GM19468 (cell line): Measurements from ENCODE around the gene CCDC194.
A peak's percentile ranks its signal among the peaks of the same experiment; 100 is the strongest.

ENCODE experiments used
- ATAC-seq: cut with Tn5 transposase; IDR thresholded peaks from one replicate; pipeline ENCODE4 v1.9.1; 2021; ENCODE audit warnings: mild to moderate bottlenecking, moderate library complexity, moderate number of reproducible peaks; ENCODE audit not compliant: unreplicated experiment; ENCODE audit errors: extremely low read depth

Gene CCDC194

GRCh38 chr19:17406046-17406886, 12.3 kb upstream of the CCDC194 start:
- no peak for ATAC-seq

GRCh38 chr19:17405250-17406045, 11.5 kb upstream of the CCDC194 start, which contains the start of gene BST2:
Gene BST2, minus strand, starts transcription at chr19:17405630. Its CDS starts 55 bp downstream, at chr19:17405575.
- ATAC-seq = peak; percentile 50

- ATAC-seq = no peak
Measured at GRCh38 chr19:17404621-17405249, 10.7 kb upstream of the CCDC194 start.

DNA sequence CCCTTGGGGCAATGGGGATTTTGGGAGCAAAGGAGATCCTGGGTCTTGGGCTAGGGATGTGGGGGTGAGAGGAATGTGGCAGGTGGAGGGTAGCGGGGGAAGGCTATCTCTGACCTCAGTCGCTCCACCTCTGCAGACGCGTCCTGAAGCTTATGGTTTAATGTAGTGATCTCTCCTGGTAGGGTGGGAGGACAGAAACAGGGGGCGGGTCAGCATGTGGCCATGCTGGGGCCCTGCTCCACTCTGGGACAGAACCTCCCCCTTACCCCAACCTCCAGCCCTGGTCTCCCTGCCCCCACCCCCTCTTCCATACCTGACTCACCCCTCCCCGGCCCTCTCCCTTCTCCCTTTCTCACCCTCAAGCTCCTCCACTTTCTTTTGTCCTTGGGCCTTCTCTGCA, 10.0 kb upstream of the CCDC194 start:
- ATAC-seq = no peak

DNA sequence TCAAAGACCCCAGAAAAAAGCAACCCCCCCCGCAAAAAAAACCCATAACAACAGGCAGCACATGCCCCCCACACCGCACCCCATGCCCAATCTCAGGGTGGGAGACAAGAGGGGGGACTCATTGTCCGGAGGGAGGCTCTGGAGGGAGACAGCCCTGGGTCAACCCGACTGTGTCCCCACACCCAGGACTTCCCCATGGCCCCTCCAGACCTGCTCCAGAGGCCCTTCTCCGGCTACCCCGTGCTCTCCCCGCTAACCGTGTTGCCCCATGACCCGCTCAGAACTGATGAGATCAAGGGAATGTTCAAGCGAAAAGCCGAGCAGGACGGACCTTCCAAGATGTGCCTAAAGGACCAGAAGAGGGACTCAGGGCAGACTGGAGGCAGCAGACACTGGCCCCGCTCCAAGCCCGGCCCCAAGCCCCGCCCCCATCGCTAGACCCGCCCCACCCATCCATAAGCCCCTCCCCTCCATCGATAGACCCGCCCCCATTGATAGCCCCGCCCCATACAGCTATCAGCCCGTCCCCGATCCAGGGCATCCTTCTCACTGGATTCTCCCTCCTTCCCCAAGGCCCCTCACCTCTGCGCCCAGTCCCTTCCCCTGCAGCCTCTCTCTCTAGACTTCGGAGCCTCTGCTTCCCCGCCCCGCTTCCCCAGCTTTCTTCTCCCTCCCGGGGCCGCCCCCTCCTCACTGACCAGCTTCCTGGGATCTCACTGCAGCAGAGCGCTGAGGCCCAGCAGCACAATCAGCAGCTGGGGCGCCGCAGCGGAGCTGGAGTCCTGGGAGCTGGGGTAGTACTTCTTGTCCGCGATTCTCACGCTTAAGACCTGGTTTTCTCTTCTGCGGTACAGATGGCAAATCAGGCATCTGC, 9.2 kb upstream of the CCDC194 start:
- ATAC-seq = no peak

DNA sequence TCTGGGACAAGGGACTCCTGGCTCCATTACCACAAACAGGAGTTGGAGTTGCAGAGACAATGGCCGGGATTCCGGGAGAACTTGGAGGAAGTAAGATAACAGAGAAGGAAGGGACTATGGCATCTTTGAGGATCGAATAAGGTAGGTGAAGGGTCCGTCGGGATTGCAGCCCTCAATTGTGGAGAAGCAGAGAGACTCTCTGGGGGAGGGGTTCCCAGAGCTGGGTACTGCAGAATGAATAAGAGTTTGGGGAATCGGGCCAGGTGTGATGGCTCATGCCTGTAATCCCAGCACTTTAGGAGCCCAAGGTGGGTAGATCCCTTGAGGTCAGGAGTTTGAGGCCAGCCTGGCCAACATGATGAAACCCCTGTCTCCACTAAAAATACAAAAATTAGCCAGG, 7.6 kb upstream of the CCDC194 start:
- ATAC-seq = no peak

GRCh38 chr19:17398902-17399527, 5.0 kb upstream of the CCDC194 start:
- no peak for ATAC-seq

DNA sequence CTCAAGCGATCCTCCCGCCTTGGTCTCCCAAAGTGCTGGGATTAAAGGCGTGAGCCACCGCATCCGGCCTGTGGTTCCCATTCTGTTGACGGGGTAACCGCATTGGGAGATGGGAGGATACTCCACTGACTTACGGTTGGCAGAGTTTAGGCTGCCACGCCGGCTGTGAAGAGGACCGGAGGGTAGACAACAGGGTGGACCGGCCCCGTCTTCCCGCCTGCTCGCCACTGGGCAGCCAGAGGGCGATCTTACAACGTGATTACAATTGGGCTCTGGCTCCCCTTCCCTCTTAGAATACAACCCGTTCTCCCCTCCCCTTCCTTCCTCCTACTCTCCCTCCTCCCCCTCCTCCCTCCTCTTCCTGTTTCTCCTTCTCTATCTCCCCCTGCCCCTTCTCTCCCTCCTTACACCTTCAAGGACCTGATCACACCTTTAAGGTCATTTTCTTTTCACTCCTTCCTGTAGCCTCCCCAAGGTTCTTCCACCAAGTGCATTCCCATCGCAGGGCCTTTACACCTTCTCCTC, 957 bp upstream of the CCDC194 start:
- ATAC-seq = no peak

DNA sequence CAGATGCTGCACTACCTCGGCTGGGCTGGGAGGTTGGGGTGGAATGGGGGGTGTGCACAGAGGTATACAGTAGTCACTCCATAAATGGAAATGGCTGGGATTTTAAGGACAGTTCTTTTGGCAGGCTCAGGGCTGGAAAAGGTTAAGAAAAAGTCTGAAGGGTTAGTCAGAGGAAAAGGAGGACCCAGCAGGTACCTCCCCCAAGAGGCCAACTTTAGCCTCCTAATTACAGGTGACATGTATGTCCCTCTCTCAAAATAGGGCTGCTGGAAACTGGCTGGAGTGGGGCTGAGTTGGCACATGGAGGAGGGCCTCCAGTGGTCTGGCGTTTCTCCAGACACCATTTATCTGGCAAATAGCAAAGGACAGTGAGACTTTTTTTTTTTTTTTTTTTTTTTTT, 994 bp downstream of the CCDC194 start:
- ATAC-seq = no peak

- no peak for ATAC-seq
Measured at GRCh38 chr19:17391371-17392151, 2.4 kb downstream of the CCDC194 start.

- peak; percentile 63 for ATAC-seq
Measured at GRCh38 chr19:17390665-17391370, 3.2 kb downstream of the CCDC194 start.

DNA sequence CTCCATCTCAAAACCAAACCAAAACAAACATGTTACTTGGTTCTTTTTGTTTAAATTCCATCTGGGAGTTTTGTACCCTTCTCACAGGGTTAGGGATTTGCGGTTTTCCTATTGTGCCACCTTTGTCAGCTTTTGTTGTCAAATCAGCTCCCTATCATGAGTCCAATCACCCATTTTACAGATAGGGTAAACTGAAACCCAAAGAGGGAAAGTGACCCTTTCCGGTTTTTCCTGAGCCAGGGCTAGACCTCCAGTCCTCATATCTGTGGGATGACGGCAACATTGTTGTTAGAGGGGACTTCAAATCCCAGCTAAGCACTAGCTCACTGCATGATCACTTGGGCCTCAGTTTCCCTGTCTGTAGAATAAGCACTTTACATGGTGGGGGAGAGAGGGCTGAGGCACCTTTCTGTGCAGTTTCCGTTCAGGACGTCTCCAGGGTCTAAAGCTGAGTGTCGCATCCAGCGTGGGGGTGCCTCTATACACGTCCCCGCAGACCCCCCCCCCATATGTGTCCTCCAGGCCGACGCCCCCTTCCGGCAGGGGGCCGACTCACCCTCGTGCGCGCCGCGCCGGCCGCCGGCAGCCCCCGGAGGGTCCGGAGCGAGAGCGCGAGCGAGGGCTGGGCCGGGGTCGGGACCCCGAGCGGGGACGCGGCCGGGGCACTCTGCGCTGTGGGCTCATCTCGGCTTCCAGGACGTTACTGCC, 3.9 kb downstream of the CCDC194 start:
- ATAC-seq = no peak

DNA sequence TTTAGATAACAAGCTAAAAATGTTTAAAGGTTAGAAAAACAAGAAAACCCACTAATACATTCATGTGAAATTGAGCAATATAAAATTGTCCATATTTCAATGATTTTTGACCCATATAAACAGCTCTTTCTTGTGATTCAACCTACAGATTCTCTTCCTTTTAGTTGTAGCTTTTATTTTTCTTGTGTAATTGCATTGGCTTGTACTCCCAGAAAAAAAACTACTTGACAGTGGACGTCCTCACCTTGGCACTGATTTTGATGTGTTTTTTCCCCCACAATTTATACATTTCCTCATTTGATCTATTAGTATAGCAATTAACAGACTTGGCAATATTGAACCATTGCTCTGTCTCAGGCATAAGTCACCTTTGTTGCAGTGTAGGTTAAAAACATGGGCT, 4.7 kb downstream of the CCDC194 start:
- no peak for ATAC-seq

DNA sequence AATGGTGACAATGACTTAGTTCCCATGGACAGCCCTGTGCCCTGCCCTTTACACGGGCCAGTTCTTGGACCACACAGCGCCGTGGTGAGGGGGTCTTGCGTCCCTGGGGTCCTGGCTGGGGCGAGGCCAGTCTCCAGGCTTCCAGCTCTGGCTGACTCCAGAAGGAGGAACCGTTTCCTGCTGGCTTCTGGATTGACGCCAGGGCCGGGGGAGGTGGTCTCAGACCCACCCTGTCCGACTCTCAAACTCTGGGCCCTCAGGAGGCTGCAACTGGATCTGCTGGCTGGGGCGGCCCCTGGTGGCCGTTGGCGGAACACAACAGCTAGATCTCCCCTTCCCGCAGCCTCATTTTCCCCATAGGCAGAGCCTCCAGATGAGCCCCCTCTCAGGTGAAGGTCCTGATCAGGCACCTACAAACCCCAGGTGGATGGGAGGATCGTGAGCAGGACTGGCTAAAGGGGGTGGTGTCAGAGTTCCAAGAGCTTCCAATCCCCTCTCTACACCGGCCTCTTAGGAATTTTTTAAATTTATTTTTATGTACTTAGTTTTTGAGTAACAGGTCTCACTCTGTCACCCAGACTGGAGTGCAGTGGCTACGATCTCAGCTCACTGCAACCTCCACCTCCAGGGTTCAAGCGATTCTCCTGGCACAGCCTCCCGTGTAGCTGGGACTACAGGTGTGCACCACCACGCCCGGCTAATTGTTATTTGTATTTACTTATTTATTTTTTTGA, 8.0 kb downstream of the CCDC194 start:
- no peak for ATAC-seq

- no peak for ATAC-seq
Measured at GRCh38 chr19:17380426-17381138, 13.4 kb downstream of the CCDC194 start.

- ATAC-seq = no peak
Measured at GRCh38 chr19:17379221-17379631, 14.8 kb downstream of the CCDC194 start.
